Suppressor macrophage treated with lipopolysaccharide for 1 hour (primary cell): ENCODE data around the gene FAM210A.
"Not testable (repeated sequence)": the region's sequence is repeated elsewhere in the genome, so short reads cannot be mapped to it uniquely, and the experiment has no call there.

Source experiments
- DNase-seq, 3 donors: peaks; one replicate each; pipeline ENCODE4 v3.0.0-alpha.2; 2020 to 2022

Gene FAM210A, protein sequence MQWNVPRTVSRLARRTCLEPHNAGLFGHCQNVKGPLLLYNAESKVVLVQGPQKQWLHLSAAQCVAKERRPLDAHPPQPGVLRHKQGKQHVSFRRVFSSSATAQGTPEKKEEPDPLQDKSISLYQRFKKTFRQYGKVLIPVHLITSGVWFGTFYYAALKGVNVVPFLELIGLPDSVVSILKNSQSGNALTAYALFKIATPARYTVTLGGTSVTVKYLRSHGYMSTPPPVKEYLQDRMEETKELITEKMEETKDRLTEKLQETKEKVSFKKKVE

DNA sequence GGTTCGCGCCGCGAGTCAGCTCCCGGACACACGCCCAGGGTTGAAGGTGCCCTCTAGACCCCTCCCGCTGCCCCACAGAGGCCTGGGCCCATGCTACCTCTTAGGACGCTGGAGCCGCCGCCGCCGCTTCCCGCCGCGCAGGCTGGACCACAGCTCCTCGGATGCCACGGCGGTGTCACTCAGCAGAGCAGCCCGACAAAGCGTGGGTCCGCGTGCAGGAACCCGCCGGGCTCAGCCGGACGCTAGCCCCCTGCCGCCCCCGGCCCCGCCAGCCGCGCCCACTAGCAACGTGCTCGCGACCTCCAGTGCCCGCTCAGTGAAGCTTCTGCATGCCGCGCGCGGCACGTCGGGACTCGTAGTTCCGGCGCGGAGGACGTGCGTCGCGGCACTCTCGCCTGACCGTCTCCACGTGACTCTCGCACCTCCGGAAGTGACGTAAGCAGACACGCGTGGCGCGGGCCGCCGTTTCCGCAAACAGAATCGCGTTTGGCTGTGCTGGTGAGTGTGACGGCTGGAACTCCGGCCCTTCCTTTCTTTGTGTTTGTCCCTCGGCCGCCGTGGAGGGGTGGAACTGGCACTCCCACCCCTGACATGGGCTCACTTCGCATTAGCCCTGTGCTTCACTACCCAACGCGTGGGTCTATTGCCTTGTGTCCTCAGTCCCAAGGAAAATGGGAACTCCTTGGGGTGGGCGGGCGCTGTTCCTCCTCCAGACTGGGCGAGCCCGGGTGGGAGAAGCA is at the start of gene FAM210A, which contains the start of gene RNMT:
Gene FAM210A (minus strand): TSS at position 327 of the 740 bp plus-strand sequence. CDS start 44,481 bp downstream, outside the sequence.
Gene RNMT (plus strand): TSS at position 442 of the 740 bp plus-strand sequence. CDS start 4,845 bp downstream, outside the sequence.
- peak; percentile 98 to 99 (median 99) for DNase-seq

DNA sequence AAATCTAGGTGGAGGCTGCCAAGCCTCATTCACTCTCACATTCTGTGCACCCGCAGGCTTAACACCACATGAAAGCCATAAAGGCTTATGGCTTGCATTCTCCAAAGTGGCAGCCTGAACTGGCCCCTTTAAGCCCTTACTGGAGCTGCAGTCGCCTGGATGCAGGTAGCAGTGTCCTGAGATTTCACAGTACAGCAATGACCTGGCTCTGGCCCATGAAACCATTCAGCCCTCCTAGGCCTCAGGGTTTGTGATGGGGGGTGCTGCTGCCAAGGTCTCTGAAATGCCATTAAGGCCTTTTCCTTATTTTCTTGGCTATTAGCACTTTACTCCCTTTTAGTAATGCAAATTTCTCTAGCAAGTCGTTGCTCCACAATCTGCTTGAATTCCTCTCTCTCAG is 48.7 kb upstream of the FAM210A start:
- DNase-seq = no peak

DNA sequence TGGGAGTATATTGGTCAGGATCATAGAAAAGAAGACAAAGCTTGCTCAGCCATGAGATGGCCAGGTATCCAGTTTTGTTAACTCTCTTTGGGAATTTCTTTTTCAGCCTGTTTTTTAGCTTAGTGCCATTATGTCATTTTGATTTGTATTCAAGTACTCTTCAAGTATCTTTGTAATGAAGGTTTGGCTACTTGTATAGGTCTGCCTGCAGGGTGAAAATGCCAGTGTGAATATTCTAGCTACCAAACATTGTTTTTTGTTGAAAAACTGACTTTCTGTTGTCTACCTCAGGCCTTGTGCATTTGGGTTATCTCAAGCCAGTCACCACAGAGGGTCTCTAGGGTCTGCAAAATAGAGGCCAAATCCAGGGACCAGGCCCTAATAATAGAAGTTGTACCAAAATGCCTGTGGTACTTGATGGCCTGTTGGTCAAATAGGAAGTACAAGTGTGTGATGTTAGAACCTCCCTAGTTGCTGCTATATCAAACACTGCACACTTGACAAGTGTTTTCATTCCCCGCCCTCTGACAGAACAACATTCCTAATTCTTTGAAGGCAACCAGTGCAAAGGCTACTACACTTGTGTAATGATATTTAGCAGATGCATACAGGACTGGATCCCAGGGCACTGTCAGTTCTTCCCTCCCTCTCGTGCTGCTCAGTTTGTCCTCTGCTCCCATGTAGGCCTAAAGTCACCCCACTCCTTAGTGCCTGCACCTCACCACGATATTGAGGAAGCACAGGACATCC is 36.5 kb upstream of the FAM210A start:
- DNase-seq = no peak

DNA sequence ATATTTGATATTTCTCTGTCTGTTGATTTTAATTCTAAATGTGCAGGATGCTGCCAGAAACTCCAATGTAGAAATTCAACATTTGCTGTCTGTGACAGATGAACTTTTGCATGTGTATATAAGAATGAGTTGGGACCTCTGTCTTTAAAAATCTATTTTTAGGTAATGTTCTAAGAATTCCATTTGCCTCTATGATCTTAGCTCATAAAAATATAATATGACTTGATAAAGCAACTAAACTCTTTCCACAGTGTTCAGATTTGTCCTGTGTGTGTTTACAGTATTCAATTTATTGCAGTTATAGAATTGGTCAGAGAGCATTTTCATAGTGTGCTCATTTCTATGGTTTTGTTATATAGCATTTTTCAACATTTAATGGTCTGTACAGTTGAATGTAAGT is 33.7 kb upstream of the FAM210A start:
- DNase-seq = no peak

GRCh38 chr18:13758622-13759021 is 32.3 kb upstream of the FAM210A start:
- no peak for DNase-seq

DNA sequence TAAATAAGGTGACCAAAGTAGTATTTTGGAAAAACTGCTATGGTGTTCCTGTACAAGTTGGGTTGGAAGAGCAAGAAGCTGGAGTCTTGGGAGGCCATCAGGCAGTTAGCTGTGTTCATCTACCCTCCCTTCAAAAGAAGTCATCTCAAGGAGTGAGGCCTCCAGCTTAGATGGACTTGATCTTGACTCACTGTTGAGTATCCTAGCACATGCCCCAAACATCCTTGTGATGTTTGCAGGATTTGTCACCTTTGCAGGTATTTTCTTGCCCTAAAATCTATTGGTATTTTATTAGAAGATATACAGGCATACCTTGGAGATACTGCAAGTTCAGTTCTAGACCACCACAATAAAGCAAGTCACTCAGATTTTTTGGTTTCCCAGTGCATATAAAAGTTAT is 30.3 kb upstream of the FAM210A start:
- no peak for DNase-seq

DNA sequence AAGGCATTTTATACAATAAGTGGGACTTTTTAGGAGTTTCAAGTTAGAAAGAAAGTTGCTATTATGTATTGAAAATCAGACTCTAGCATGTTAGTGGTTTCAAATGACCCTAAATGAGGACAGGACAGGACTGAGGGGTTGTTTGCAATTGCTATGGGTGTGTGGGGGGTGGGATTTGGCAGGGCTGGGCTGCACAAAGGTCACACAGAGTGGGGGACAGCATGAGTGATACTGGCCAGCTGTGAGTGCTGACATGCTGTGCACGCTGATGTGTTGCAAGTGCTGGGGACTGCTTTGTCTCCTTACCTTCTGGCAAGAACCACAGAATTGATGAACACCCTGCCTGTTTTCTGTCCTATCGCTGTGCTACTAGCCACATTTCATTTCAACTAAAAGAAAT is 29.9 kb upstream of the FAM210A start:
- no peak for DNase-seq

DNA sequence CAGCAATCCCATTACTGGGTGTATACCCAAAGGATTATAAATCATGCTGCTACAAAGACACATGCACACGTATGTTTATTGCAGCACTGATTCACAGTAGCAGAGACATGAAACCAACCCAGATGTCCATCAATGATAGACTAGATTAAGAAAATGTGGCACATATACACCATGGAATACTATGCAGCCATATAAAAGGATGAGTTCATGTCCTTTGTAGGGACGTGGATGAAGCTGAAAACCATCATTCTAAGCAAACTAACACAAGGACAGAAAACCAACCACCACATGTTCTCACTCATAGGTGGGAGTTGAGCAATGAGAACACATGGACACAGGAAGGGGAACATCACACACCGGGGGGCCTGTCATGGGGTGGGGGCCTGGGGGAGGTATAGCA is 25.2 kb upstream of the FAM210A start:
- DNase-seq = not testable (repeated sequence)

DNA sequence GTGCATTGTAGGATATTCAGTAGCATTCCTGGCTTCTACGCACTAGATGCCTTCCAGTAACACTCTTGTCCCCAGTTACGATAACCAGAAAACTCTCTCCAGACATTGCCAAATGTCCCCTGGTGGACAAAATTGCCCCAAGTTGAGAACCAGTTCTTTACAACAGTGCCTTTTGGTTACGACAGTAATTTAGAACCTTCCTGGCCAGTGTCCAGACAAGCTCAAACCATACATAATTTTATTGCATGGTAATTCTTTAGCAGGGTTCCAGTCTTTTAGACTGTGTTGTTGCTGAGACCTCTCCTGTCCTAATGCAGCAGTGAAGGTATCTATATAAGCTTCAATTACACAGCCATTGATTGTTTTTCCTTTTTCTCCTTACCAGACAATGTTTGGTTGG is 20.3 kb upstream of the FAM210A start:
- DNase-seq = no peak

GRCh38 chr18:13745696-13746095 is 19.3 kb upstream of the FAM210A start:
- no peak for DNase-seq

DNA sequence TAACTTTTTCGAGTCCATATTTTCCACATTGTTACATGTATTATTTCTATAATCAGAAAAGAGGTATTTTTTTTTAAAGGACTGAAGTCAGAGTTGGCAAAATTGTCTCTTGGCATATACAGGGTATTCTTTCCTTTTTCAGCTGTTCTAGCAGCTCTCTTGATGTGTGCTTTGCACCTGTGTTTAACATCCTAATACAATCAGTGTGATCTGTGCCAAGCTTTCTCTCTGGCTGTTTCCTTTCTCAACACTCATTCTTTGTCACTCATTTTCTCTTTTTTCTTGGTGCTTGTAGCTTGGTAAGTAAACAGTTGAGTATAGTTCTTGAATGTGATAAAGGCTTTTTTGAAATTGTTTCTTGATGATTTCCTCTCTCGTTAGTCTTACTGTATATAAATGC is 9.3 kb upstream of the FAM210A start:
- DNase-seq = no peak

DNA sequence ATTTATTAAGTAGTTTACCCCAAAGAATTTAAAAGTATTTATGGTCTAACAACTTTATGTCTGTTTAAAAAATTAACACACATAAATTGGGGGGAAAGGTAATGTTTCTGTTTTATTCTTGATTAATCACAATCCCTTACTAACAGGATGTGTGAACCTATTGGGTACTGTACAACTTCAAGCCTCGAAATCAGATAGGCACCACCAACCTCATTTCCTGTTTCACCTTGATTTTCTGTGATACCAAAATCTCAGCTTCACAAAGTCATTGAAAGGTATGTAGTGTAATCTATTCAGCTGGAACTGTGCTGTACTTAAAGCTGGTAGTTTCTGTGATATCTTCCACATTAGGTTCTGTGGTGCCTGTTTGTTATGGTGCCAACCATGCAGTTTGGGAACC is 4.1 kb upstream of the FAM210A start:
- DNase-seq = no peak

GRCh38 chr18:13726972-13727331 is 594 bp upstream of the FAM210A start:
- no peak for DNase-seq

- DNase-seq = peak in 1 of 3 donors; percentile 14
Observed at GRCh38 chr18:13725566-13726231, 659 bp downstream of the FAM210A start.

GRCh38 chr18:13720847-13721246 is 5.5 kb downstream of the FAM210A start:
- DNase-seq = no peak

GRCh38 chr18:13720123-13720522 is 6.2 kb downstream of the FAM210A start:
- DNase-seq = no peak

GRCh38 chr18:13716916-13717315 is 9.4 kb downstream of the FAM210A start:
- DNase-seq = no peak

- DNase-seq = no peak
Observed at GRCh38 chr18:13715330-13715729, 11.0 kb downstream of the FAM210A start.

DNA sequence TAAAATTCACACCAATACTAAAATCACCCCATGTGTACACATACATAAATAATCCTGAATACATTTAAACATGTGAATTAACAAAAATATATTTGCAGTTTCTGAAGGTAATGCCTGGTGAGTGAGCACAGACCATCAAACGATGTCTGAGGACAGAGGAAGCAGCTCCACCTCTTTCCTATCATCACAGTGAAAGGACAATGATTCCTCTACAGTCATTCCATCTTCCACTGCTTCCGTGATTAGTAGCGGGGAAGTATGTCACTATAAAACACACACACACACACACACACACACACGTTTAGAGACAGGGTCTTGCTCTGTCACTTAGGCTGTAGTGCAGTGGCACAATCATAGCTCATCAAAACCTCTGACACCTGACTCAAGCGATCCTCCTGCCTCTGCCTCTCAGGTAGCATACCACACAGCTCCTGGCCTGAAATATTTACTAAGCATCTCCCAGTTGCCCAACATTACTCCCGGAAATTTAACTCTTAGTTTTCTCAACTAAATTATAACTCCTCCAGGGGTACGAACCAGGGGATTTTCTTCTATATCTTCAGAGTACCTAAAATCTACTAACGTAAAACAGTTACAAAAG is 12.8 kb downstream of the FAM210A start:
- DNase-seq = no peak

GRCh38 chr18:13712400-13713131 is 13.8 kb downstream of the FAM210A start:
- no peak for DNase-seq

DNA sequence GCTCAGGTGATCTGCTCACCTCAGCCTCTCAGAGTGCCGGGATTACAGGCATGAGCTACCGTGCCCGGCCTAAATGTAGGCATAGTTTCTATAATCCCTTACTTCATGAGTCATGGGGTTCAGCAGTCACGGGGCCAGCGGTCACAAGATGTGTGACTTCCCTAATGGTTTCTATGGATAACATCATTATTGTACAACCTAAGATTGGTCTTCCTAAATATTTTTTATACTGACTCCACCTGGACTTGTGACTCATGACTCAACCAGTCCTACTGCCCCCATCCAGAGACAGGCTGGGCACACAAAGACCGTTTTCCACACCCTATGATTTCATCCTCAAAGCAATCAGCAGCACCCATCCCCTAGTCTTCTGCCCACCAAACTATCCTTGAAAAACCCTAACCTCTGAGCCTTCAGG is 15.9 kb downstream of the FAM210A start:
- peak; percentile 21 to 45 (median 37) for DNase-seq

DNA sequence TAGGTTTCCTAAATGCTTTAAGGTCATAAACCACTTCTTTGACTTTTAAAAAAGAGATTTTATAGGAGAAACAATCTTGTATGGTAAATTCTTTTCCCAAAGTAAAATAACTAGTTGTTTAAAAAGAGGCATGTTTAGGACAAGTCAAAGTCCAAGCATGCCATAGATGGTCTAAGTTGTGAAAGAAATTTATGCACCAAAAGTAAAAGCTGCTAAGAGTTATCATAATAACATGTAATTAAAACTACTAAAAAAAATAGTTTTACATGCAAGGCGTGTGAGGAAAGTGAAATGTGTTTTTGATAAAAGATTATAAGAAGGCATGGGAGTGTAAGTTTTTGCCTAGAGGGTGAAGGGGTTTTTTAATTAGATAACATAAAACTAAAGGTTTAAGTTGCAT is 22.5 kb downstream of the FAM210A start:
- no peak for DNase-seq
